GM23338 (cell line): ENCODE data around the gene DZIP1.

ENCODE experiments used
- CREB1 ChIP-seq: fragments of 250-450 bp; sonication (Bioruptor Pico); IDR thresholded peaks from 2 replicates; pipeline ENCODE4 v1.5.0; 2020; ENCODE audit warnings: low read depth, mild to moderate bottlenecking, moderate library complexity
- EZH2 ChIP-seq: fragments of 200-600 bp; sonication (generic); IDR thresholded peaks from one replicate; pipeline ENCODE4 v1.8.0; 2017; ENCODE audit warnings: antibody characterized with exemption, mild to moderate bottlenecking, low read depth; ENCODE audit not compliant: unreplicated experiment
- EZH2phosphoT487 ChIP-seq: fragments of 200-600 bp; sonication (generic); IDR thresholded peaks from one replicate; pipeline ENCODE4 v1.8.1; 2018; ENCODE audit warnings: antibody characterized with exemption; ENCODE audit not compliant: unreplicated experiment
- JUNB ChIP-seq: IDR thresholded peaks from one replicate; pipeline ENCODE4 v1.6.1; 2016; ENCODE audit warnings: antibody characterized with exemption; ENCODE audit not compliant: unreplicated experiment
- POLR2AphosphoS5 ChIP-seq: IDR thresholded peaks from 2 replicates; pipeline ENCODE4 v1.6.1; 2016; ENCODE audit warnings: antibody characterized with exemption, low read depth
- STAT1 ChIP-seq: IDR thresholded peaks from one replicate; pipeline ENCODE4 v1.6.1; 2016; ENCODE audit warnings: antibody characterized with exemption; ENCODE audit not compliant: unreplicated experiment
- ZNF114 ChIP-seq: fragments of 250-450 bp; sonication (Bioruptor Pico); IDR thresholded peaks from 2 replicates; pipeline ENCODE4 v1.5.0; 2020; ENCODE audit warnings: mild to moderate bottlenecking, moderate library complexity
- TF ChIP-seq, protein P1 (sequence below), 2 experiments: fragments of 200-600 bp in 1 of 2; sonication (generic) in 1 of 2; conservative IDR thresholded peaks; 2 replicates each; pipeline versions ENCODE4 v1.5.1 to v1.6.1; 2016 to 2017; ENCODE audit warnings: antibody characterized with exemption in 2 of 2, low read depth in 2 of 2, mild to moderate bottlenecking in 2 of 2, moderate library complexity in 1 of 2
- TF ChIP-seq, protein P2 (sequence below): IDR thresholded peaks from one replicate; pipeline ENCODE4 v1.6.1; 2018; ENCODE audit warnings: antibody characterized with exemption; ENCODE audit not compliant: unreplicated experiment
- TF ChIP-seq, protein P3 (sequence below): fragments of 250-450 bp; sonication (Bioruptor Pico); IDR thresholded peaks from 2 replicates; pipeline ENCODE4 v1.5.0; 2020; ENCODE audit warnings: mild to moderate bottlenecking, moderate library complexity

DNA sequence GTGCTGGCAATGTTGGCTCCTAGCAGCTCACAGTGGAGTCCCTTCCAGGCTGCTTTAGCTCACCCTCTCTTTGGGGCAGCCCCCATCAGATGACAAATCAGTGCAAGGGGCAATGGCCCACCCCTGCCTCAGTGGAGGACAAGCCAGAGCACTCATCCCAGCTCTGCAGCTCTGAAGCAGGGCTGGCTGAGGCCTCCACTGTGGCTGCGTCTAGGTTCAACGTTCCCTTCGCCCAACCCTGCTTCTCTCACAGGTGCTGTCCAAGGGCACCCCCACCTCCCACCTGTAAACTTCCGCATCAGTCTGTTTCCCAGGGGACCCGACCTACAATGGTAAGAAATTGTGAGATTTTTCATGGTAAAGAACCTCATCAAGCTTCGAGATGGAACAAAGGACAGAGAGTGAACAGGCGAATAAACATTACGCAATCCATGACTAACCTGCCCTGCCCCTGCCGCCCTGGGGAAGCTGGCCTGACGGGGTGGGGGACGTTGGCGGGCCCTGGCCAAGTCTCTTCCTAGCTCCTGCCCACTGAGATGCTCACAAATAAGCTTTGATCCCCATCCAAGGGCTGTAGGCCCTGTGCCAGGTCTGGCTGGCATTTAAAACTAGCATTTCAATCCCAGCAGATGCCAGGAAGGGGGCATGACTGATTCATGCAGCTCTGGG is 40.5 kb downstream of the DZIP1 start:
- TF ChIP-seq, protein P1, sequence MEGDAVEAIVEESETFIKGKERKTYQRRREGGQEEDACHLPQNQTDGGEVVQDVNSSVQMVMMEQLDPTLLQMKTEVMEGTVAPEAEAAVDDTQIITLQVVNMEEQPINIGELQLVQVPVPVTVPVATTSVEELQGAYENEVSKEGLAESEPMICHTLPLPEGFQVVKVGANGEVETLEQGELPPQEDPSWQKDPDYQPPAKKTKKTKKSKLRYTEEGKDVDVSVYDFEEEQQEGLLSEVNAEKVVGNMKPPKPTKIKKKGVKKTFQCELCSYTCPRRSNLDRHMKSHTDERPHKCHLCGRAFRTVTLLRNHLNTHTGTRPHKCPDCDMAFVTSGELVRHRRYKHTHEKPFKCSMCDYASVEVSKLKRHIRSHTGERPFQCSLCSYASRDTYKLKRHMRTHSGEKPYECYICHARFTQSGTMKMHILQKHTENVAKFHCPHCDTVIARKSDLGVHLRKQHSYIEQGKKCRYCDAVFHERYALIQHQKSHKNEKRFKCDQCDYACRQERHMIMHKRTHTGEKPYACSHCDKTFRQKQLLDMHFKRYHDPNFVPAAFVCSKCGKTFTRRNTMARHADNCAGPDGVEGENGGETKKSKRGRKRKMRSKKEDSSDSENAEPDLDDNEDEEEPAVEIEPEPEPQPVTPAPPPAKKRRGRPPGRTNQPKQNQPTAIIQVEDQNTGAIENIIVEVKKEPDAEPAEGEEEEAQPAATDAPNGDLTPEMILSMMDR (conservative IDR thresholded peaks at IDR 0.05; ENCODE audit: low read depth in 2 of 2), result no peak
- TF ChIP-seq CREB1 (no peak), EZH2 (no peak), POLR2AphosphoS5 (no peak), ZNF114 (CRISPR knock-in tag) (no peak), EZH2phosphoT487 (no peak), JUNB (no peak), STAT1 (no peak)
- TF ChIP-seq, protein P2, sequence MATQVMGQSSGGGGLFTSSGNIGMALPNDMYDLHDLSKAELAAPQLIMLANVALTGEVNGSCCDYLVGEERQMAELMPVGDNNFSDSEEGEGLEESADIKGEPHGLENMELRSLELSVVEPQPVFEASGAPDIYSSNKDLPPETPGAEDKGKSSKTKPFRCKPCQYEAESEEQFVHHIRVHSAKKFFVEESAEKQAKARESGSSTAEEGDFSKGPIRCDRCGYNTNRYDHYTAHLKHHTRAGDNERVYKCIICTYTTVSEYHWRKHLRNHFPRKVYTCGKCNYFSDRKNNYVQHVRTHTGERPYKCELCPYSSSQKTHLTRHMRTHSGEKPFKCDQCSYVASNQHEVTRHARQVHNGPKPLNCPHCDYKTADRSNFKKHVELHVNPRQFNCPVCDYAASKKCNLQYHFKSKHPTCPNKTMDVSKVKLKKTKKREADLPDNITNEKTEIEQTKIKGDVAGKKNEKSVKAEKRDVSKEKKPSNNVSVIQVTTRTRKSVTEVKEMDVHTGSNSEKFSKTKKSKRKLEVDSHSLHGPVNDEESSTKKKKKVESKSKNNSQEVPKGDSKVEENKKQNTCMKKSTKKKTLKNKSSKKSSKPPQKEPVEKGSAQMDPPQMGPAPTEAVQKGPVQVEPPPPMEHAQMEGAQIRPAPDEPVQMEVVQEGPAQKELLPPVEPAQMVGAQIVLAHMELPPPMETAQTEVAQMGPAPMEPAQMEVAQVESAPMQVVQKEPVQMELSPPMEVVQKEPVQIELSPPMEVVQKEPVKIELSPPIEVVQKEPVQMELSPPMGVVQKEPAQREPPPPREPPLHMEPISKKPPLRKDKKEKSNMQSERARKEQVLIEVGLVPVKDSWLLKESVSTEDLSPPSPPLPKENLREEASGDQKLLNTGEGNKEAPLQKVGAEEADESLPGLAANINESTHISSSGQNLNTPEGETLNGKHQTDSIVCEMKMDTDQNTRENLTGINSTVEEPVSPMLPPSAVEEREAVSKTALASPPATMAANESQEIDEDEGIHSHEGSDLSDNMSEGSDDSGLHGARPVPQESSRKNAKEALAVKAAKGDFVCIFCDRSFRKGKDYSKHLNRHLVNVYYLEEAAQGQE, result no peak
- TF ChIP-seq, protein P3, sequence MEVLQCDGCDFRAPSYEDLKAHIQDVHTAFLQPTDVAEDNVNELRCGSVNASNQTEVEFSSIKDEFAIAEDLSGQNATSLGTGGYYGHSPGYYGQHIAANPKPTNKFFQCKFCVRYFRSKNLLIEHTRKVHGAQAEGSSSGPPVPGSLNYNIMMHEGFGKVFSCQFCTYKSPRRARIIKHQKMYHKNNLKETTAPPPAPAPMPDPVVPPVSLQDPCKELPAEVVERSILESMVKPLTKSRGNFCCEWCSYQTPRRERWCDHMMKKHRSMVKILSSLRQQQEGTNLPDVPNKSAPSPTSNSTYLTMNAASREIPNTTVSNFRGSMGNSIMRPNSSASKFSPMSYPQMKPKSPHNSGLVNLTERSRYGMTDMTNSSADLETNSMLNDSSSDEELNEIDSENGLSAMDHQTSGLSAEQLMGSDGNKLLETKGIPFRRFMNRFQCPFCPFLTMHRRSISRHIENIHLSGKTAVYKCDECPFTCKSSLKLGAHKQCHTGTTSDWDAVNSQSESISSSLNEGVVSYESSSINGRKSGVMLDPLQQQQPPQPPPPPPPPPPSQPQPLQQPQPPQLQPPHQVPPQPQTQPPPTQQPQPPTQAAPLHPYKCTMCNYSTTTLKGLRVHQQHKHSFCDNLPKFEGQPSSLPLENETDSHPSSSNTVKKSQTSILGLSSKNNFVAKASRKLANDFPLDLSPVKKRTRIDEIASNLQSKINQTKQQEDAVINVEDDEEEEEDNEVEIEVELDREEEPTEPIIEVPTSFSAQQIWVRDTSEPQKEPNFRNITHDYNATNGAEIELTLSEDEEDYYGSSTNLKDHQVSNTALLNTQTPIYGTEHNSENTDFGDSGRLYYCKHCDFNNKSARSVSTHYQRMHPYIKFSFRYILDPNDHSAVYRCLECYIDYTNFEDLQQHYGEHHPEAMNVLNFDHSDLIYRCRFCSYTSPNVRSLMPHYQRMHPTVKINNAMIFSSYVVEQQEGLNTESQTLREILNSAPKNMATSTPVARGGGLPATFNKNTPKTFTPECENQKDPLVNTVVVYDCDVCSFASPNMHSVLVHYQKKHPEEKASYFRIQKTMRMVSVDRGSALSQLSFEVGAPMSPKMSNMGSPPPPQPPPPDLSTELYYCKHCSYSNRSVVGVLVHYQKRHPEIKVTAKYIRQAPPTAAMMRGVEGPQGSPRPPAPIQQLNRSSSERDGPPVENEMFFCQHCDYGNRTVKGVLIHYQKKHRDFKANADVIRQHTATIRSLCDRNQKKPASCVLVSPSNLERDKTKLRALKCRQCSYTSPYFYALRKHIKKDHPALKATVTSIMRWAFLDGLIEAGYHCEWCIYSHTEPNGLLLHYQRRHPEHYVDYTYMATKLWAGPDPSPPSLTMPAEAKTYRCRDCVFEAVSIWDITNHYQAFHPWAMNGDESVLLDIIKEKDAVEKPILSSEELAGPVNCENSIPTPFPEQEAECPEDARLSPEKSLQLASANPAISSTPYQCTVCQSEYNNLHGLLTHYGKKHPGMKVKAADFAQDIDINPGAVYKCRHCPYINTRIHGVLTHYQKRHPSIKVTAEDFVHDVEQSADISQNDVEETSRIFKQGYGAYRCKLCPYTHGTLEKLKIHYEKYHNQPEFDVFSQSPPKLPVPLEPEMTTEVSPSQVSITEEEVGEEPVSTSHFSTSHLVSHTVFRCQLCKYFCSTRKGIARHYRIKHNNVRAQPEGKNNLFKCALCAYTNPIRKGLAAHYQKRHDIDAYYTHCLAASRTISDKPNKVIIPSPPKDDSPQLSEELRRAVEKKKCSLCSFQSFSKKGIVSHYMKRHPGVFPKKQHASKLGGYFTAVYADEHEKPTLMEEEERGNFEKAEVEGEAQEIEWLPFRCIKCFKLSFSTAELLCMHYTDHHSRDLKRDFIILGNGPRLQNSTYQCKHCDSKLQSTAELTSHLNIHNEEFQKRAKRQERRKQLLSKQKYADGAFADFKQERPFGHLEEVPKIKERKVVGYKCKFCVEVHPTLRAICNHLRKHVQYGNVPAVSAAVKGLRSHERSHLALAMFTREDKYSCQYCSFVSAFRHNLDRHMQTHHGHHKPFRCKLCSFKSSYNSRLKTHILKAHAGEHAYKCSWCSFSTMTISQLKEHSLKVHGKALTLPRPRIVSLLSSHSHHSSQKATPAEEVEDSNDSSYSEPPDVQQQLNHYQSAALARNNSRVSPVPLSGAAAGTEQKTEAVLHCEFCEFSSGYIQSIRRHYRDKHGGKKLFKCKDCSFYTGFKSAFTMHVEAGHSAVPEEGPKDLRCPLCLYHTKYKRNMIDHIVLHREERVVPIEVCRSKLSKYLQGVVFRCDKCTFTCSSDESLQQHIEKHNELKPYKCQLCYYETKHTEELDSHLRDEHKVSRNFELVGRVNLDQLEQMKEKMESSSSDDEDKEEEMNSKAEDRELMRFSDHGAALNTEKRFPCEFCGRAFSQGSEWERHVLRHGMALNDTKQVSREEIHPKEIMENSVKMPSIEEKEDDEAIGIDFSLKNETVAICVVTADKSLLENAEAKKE (CRISPR knock-in tag), result no peak
